HG02938 (cell line): ENCODE results near the gene CDH4.

Experiments used
- ATAC-seq: cut with Tn5 transposase; IDR thresholded peaks from one replicate; pipeline ENCODE4 v1.9.1; 2021; ENCODE audit warnings: mild to moderate bottlenecking, moderate library complexity; ENCODE audit not compliant: unreplicated experiment

Gene CDH4

GRCh38 chr20:61567204-61567603, 315.1 kb downstream of the CDH4 start:
- ATAC-seq, result no peak

- ATAC-seq, result no peak
Observed at GRCh38 chr20:61569825-61570224, 317.8 kb downstream of the CDH4 start.

DNA sequence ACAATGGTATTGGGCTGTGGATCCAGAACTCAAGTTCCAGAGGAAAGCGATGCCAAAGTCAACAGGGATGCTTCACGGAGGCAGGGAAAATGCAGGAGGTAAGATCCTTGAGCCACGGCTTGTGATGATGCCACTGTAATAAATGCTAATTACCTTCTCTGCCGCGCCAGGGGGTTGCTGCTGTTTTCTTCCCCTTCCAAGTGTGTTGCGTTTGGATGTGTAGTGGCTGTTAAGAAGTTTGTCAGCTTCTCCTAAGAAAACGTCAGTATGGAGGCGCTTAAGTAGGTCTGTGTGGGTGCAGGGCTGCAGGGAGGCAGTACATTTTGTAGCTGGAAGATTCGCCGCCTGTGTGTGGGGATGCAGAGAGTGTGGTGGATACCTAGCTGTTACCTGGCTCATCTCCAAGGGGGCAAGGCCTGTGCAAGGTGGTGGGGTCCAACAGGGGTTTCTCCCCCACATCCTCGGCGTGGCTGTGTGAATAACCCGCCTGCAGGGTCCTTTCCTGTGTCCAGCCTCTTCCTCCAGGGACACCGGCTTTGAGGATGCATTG, 318.7 kb downstream of the CDH4 start:
- ATAC-seq, result no peak

GRCh38 chr20:61571221-61571620, 319.2 kb downstream of the CDH4 start:
- ATAC-seq, result no peak

DNA sequence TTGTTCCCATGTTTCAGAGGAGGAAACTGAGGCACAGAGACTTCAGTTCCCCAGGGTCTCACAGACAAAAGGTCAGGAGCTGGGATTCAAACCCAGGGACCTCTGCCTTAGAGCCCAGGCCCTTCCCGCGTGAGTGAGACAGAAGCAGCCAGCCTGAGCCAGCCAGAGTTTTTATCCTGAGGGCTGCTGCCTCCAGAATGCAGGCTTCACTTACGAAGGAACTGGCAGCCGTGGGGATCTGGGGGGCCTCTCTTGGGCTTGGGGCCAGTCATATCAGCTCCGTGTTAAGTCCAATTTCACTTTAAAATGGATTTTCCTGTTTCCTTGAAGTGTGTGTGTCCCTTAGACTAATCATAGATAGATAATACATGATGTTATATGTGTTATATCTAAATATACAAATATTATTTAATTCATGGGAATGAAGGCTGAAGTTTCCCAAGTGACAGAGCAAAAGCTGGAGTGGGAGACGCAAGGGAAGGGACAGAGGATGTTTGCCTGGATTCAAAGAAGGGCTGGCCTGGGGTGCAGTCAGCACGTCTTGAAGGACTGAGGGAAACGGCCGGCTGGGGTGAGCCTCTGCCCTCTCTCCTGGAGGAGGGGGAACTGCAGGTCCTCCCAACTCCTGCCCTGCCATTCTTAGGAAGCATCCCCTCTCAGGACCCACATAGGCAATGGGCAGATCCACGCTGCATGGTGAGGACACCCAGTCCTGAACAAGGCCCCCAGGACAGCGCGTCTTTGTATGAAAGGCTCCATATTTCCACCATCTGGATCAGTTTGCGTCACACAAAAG, 320.1 kb downstream of the CDH4 start:
- ATAC-seq, result no peak

- no peak for ATAC-seq
Observed at GRCh38 chr20:61572789-61573188, 320.7 kb downstream of the CDH4 start.

DNA sequence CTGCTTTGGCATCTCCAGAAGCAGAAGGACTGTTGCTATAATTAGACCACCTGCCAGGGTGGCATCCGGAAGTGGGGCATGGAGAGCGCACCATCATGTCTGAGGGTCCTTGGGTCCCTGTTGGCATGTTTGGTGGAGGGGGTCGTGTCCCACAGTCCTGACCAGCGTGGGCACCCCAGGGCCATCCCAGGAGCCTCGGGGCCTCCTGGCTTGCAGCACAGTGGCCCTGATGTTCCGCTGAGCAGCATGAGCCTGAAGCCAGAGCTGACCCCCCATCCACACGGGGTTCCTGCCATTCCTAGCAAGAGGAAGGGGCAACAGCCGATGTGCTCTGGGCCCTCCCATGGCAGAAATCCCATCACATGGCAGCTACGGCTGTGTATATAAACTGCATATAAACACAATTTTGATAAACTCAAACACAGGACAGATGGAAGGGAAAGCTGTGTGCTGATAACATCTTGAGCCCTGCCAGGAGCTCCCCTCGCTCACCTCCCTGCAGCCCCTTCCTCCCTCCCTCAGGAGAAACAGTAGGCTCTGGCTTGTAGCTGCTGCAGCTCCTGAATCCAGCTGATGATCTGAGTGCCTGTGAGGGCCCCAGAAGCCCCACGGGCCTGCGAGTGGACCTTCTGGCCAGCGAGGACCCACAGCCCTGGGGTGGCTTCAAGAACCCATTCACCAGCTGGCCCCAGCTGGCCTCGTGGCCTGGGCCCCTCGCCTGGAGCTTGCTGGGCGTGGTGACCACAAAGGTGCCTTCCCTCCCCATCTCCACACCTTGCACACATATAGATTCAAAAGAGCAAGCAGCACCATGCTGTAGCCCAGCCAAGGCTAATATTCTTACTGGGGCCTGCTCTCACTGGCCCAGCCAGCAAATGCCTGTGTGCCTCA, 321.6 kb downstream of the CDH4 start:
- ATAC-seq, result no peak

DNA sequence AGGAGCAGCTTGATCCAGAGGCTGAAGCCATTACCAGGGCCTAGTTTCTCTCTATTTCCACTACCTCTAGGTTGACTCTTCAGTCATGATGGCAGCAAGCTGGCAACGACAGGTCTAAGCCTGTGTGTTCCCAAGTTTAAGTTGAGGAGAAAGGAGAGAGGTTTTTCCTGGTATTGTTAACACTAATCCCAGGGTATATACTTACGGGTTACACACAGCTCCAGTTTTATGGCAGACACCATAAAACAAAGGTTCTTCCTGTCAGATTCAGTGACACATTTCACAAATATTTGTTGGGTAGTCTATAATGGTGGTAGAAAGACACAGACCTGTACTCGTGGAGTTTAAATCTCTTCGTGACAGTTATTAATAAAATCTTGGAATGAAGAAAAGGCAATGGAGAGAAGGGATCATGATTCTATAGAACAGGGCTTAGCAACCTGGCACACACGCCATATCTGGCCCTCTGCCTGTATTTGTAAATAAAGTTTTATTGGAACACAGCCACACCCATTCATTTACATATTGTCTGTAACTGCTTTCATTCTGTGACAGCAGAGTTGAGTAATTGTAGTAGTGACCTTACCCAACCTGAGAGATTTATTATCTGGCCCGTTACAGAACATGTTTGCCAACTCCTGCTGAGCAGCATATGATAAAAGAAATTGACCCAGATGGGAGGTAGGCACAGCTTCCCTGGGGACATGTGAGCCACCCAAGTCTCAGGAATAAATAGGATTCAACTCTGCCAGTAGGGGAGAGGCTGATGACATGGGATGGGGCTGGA, 323.3 kb downstream of the CDH4 start:
- no peak for ATAC-seq

DNA sequence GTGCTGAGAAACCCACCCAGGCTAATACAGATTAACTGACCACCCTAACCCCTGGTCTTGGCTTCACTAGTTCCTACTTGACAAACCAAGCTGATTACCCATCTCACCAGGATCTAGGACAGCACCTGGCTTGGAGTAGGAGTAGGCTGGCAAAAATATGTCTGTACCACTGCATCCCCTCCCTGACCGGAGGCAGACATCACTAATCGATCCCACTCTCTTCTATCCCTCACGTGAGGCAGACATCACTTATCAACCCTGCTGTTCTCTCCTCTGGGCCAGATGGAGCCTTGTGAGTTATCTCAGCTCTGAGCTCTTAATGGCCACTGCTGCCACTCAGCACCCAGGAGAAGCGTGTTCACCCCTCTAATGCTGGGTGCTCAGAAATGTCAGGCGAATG, 324.3 kb downstream of the CDH4 start:
- ATAC-seq, result no peak

- ATAC-seq, result no peak
Observed at GRCh38 chr20:61577065-61577464, 325.0 kb downstream of the CDH4 start.

DNA sequence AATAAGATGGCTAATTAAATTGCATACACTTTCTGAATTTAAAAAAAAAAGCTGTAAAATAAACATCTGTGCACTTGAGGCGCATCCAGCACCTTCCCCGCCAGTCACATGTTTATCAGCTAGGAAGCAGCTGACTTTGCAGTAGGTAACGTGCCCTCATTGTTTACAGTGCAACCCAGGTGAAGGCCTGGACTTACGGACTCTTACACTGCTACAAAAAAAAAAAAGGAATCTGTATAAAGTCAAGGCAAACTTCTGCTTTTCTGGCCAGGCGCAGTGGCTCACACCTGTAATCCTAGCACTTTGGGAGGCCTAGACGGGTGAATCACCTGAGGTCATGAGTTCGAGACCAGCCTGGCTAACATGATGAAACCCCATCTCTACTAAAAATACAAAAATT, 327.8 kb downstream of the CDH4 start:
- no peak for ATAC-seq

GRCh38 chr20:61580958-61581824, 329.1 kb downstream of the CDH4 start:
- no peak for ATAC-seq

- ATAC-seq, result no peak
Observed at GRCh38 chr20:61581825-61582188, 329.7 kb downstream of the CDH4 start.

DNA sequence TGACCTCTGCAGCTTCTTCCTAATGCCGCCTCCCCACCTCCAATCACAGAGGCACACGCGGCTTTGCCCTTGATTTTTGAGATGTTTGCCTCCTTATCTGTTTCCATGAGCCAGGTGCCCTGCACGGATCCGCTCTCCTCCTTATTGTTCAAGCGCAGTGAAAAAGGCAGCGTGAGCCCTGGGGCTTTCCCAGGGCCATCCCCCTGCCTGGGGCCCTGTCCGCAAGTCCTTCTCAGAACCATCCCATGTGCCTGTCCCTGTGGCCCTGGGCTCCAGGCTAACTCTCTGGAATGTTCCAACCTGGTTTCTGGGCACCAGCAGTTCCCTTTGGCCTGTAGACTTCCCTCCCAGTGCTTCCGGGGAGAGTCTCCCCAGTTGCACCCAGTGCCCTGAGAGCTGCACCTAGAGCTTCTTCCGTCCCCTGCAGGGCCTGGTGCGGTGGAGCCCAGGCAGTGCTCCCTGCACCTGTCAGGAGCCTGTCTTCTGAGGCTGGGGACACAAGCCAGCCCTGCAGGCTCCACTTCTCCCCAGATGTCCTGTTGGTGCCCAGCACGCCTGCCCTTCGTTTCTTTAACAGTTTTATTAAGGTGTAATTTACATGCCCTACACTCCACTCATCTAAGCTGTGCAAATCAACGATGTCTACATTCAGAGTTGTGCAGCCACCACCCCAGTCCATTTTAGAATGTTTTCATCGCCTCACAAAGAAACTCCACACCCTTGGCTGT, 330.3 kb downstream of the CDH4 start:
- no peak for ATAC-seq

GRCh38 chr20:61583356-61583755, 331.3 kb downstream of the CDH4 start:
- no peak for ATAC-seq

DNA sequence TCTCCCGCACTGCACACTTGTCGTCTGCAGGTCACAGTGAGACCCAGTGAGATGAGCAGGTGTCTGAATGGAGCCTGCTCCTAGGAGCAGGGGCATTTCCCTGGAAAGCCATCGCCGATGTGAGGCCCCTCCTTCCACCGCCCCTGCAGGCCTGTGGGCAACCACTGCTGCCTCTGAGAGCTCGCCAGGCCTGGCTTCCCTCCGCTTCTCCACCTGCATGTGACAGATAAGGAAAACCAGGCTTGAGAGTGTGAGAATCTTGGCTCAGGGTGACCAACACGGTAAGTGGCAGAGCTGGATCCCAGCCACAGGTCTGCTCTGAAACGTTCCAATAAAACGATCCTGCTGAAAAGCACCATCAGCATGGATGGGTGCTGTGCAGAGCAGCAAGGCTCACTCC, 332.8 kb downstream of the CDH4 start:
- no peak for ATAC-seq

DNA sequence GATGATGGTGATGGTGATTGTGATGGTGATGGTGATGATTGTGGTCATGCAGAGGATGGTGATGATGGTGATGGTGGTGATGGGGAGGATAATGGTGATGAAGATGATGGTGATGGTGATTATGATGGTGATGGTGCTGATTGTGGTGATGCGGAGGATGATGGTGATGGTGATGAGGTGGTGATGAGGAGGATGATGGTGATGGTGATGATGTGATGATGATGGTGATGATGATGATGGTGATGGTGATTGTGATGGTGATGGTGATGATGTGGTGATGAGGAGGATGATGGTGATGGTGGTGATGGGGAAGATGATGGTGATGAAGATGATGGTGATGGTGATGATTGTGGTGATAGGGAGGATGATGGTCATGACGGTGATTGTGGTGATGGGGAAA, 333.7 kb downstream of the CDH4 start:
- no peak for ATAC-seq

- ATAC-seq, result no peak
Observed at GRCh38 chr20:61587036-61587435, 335.0 kb downstream of the CDH4 start.

DNA sequence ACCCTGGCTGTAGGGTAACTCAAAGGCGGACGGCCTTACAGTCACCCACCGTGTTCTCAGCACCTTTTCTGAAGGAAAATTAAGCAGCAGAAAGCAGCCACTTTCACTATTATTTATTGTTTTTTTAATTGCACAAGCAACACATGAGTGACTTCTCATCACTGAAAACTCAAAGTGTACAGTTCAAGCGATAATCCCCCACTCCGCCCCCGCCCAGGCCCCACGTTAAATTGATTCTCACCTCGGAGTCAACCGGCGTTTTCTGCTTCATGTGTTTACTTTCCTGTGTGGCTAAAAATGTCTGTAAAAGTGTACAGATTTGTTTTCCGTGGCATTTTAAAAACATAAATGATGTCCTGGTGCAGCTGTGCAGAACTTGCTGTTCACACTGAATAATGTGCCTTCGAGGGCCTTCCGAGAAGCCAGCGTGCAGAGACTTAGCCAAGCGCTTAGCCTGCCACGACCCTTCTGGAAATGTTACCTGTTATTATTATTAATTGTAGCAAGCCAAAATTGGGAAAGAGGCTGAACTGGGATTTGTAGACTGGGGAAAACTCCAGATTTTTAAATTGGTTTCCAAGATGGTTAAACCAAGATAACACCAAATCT, 335.7 kb downstream of the CDH4 start:
- no peak for ATAC-seq
